ENCODE data around the gene CHRNA7.
"Not testable (repeated sequence)": the region's sequence is repeated elsewhere in the genome, so short reads cannot be mapped to it uniquely, and the experiment has no call there.

Gene CHRNA7

DNA sequence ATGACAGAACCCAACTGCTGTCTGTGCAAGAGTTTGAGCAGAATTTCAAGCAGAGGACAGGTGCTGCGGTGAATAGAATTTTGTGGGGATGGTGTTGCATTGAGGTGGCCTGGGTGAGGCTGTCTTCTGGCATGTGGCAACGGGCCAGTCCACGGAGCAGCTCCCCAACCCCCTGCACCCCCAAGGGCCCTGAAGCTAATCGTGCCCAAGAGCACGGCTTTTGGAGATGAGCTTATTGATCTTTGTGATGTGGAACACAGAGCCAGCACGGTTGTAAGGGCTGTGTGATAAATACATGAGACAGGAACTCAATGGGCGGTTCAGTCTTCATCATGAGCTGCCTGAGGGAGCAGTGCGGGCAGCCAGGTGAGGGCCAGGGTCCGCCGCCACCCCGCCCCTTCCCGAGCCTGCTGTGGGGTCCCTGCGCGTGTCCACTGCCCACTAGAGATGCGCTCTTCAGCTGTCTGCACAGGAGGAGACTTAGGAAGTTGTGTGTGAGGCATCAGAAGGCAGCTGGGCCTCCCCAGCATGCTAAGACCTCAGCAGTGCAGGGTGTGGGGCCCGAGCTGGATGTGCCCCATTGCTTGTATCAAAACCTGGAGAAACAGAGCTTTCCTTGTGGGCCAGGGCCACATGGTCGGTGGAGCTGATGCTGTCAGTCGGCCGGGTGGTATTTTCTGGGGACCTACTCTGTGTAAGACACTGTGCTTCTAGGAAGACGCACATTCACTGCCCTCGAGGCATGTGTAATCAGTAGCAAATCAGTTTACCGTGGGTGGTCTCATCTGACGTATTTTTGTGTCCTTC is 90.5 kb downstream of the CHRNA7 start:
- DNase-seq, result no peak

DNA sequence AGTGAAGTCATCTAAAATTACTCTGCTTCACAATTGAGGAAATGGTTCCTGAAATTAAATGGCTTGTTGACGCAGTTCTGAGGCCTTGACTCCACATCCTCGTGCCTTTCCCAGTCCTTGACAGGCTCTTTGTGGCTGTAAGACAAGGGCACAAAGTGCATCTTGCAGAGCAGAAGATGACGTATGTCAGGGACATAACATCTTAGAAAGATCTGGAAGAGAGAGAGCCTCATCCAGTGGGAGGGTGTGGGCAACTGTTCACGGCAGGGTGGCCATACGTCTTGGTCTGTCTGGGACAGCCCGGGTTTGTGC is 91.0 kb downstream of the CHRNA7 start:
- DNase-seq, result no peak

DNA sequence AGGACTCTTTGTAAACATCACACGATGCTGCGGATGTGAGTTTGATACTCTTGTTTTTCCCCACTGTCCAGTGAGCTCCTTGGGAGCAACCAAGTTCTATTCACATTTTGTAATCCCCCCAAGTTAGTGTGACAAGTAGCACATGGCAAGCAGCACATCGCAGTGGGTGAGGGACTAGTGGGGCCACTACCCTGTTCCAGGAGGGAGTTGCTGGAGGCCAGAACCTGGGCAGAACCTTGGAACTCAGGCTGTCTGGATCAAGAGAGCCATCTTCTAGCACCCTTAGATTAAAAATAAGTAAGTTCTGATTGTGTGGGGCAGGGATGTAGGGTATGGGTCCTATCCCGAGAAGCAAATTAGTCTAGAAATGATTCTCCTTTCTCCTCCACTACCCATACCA is 91.7 kb downstream of the CHRNA7 start:
- no peak for DNase-seq

DNA sequence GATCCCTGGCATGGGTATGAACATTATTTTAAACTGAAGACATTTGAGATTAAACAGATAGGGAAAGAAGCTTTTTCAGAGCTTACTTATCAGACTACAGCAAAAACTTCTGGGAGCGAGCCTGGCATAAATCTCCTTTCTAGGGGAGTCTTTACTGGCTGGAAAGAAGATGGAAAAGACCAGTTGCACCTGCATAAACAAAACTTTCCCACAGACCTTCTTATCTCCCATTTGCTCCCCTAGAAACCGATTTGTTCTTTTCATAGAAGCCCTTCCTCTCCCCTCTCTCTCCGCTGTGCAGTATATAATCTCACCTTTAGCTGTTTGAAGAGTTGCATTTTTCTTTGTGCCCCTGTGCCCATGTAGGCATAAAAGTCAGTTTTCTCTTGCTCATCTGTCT is 93.2 kb downstream of the CHRNA7 start:
- DNase-seq, result no peak

DNA sequence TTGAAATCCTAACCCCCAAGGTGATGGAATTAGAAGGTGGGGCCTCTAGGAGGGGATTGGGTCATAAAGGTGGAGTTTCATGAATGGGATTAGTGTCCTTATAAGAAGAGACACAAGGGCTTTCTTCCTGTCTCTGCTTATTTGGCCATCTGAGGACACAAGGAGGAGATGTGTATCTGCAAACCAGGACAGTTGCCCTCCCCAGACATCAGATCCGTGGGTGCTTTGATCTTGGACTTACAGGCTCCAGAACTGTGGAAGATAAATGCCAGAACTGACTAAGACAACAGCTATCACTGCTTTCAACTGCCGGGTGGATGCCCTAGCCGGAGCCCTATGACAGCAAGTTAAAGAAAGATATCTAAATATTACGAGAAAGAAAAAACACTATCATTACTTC is 94.4 kb downstream of the CHRNA7 start:
- no peak for DNase-seq

DNA sequence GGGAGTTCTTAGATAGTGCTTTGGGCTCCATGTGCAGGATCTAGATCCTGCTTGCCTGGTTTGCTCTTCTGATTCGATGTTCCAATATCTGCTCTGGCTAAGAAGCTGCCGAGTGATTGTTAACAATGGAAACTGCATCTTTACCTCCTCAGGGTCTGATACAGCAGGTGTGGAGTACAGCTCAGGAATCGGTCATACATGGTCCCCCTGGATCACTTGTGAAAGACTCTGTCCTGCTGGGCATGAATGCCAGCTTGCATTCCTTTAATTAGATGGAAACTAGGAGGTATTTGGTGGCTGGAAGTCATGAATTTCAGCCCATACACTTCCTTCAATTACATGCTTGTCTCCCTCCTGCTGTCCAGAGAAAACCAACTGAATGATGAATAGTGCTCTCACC is 95.3 kb downstream of the CHRNA7 start:
- DNase-seq, result no peak

DNA sequence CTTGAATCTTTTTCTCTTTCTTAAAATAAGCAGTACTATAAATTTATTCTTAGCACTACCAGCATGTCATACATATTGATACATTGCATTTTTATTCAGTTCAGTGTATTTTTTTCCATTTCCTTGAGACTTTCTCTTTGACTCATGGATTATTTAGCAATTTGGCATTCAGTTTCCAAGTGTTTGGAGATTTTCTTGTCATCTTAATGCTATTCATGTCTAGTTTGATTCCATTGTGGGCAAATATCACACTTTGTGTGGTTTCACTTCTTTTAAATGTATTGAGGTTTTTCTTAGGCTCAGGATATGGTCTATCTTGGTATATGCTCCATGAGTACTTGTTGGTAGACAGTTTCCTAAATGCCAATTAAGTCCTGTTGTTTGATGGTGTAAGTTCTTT is 99.5 kb downstream of the CHRNA7 start:
- DNase-seq, result no peak

DNA sequence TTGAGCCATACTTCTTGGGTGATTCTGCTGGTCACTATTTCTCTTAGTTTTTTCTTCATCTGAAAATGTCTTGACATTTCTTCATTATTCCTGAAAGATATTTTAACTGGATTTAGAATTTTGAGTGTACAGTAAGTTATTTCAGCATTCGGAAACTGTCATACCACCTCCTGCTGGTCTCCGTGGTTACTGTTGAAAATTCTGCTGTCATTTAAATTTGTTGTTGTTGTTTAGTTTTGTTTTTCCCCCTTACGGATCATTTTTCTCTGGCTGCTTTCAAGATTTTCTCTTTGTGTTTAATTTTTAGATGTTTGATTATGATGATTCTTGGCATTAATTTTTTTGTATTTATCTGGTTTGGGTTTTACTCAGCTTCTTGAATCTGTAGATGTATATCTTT is 100.5 kb downstream of the CHRNA7 start:
- no peak for DNase-seq

DNA sequence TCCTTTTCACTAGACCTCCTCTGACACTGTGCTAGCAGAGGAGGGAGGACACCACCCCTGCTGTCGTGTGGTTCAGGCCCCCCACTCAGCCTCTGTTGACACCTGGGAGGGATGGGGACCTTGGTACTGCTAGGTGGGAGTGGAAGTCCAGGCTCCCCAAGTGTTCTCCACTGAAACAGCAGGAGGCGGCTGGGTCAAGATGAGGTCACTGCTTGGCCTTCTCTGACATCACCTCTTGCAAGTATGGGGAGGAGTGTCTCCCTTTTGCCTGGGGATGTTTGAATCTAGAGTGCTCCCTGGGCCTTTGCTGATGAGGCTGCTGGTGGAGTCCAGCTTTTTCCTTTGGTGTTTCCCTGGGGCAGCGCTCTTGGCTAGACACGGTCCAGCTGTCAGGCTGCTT is 101.5 kb downstream of the CHRNA7 start:
- no peak for DNase-seq

DNA sequence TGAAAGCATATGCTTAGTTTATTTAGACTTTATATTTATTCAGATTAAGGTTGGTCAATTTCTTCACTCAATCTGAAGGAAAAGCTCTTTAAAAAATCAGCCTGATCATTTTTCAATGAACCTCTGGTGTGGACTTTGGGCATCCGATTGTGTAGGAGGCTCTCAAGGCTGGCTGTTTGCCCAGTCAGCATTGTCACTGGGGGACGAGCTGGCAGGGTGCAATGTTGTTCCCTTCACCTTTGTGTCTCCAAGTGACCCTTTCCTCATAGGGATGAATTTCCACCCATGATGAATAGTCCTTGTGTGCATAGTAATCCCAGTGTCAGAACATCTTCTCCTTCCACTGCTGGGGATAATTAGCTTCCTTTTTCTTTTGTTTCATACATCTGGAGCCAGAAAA is 102.5 kb downstream of the CHRNA7 start:
- no peak for DNase-seq

DNA sequence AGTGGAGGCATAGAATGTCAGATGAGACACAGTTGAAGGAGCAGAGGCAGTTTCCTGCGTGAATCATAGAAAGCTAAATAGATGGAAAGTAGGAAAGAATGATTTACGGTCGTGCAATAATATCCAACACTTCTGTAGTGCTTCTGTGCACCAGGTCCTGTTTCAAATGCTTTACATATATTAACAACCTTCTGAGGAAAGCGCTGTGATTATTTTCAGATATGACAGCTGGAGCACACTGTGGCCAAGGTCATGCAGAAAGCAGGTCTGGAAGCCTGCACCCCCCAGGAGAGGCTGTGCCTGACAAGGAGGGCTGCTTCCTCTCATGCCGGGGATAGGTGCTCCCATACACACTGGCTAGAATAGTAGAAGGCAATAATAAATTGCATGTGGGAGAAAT is 104.5 kb downstream of the CHRNA7 start:
- DNase-seq, result no peak

DNA sequence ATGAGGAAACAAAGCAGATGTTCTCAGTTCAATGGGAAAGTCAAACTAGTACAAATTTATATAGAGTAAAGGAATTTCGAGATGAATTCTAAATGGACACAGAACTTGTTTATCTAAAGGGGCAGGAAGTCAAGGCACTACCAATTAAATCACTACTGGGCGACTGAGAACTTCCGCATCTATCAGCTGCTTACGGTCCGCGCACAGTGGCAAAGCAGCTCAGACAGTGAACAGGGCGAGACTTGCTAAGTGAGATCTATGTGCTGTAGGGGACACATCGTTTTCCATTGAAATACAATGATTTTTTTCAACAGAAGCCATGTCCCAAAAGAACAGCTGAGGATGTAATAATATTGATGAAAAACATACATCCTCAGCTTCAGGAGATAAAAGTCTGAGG is 105.0 kb downstream of the CHRNA7 start:
- no peak for DNase-seq

DNA sequence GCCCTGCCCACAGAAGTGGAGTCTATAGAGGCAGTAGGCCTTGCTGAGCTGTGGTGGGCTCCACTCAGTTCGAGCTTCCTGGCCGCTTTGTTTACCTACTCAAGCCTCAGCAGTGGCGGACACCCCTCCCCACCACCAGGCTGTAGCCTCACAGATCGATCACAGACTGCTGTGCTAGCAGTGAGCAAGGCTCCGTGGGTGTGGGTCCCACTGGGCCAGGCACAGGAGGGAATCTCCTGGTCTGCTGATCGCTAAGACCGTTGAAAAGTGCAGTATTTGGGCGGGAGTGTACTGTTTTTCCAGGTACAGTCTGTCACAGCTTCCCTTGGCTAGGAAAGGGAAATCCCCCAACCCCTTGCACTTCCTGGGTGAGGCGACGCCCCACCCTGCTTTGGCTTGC is 115.2 kb downstream of the CHRNA7 start:
- not testable (repeated sequence) for DNase-seq

DNA sequence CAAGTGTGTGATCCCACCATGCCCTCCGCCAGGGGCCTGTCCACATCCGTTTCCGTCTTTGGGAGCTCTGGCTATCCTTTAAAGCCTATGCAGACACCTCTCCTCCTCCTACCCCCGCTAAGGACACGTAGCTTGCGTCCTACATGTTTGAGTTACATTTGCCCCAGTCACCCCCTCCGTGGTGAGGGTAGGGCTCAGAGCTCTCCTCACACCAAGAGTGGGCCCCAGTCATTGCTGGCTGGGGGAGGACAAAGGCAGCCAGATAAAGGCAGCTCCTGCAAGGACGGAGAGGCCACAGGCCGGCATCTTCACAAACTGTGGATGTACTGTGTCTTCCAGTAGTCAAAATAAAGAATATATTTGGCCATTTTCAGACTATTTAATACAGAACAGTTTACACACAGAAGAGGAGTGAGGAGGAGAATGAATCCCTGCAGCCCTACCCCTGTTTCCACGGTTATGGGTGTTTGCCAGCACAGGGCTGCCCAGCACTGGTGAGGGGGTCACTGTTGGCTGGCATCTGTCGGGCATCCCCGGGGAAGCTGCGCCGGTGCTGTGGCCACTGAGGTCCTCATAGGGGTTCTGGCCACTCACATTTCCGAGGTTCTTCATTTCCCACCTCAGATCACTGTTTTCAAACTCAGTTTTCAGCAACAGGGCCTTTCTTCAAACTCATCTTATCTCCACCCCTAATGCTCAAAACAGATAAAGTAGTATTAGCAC is 118.7 kb downstream of the CHRNA7 start:
- no peak for DNase-seq

DNA sequence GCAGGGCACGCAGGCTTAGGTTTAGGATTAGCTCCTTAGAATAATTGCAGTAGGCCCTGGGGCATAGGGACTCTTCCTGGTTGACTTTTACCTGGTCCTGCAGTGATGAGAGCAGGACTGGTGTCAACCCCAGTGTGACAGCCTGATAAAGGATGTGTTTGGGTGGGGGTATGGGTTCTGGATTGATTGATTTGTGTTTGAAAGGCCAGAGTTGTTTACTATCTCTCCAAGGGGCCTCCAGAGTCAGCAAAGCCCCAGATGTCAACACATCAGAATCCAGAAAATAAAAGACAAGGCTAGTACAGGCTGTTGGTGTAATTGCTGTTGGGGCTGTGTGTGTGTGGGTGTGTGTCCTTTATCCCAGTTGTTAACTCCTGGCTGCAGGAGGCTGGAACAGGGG is 122.3 kb downstream of the CHRNA7 start:
- no peak for DNase-seq

DNA sequence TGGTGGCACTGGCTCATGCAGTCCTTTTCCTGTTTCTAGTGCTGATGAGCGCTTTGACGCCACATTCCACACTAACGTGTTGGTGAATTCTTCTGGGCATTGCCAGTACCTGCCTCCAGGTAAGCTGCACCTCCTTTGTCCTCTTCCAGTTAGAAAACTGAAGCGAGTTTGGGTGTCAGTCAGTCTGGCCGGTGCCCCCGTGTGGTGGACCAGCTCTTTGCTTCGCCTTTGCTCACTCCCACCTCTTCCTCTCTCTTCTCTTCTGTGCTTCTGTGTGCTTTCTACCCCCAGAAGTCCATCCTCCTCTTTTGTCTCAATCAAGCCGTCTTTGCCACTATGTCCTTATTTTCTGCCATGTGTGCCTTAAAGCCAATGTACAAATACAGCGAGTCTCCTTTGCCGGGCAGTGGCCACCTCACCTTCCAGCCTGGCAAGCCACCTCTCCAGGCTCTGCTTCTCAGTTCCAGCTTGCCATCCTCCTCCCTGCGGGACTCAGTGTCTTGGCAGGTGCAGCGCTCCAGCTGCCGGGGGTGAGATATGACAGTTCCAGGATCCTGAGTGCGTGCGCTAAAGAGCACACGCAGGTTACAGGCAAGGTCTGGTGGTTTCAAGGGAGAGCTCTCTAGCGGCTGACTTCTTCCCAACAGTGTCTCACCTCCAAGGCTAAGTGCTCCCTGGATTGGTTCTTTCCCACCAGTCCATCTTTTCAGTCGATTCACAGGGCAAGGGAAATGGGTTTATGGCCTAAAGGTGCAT is 123.7 kb downstream of the CHRNA7 start:
- DNase-seq, result not testable (repeated sequence)

DNA sequence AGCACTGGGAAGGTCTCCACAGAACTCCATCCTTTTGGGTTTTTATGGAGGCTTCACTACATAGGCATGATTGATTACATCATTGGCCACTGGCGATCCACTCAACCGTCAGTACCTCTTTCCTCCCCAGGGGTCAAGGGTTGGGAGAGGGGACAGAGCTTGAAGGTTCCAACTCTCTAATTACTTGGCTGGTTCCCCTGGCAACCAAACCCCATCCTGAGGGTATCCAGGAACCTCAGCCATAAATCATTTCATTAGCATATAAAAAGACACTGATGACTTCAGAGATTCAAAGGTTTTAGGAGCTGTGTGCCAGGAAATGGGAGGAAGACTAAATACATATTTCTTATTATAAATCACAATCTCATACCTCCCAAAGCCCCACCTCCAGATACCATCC is 131.8 kb downstream of the CHRNA7 start:
- not testable (repeated sequence) for DNase-seq

DNA sequence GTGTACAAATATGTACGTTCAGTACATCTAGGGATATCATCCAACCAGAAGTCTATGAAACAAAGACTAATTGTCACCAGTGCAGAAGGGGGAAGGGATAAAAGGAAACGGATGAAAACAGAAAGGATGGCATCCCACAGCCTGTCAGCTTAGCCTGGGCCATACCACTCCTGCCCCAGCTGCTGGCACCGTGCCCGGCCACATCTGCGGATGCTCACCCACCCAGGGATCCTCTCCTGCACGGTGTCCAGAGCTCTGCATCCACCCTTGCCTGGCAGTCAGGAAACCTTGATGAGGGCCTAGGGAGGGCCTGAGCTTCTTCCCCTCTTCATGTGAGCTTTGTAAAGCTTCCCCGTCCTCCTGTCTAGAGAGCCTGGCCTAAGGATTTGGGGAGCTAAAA is 133.8 kb downstream of the CHRNA7 start:
- not testable (repeated sequence) for DNase-seq

DNA sequence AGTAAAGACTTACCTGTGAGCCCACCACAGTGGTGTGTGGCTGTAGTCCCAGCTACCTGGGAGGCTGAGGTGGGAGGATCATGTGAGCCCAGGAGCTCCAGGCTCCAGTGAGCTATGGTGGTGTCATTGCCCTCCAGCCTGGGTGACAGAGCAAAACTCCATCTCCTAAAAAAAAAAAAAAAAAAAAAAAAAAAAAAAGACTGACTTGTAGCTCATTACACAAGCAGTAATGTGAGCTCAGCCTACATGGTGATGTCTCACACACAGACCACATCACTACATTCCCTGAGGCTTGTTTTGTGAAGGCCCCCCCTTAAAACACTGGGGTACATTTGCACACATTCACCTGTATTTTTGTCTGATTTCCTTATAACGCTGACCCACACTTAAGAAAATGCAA is 134.4 kb downstream of the CHRNA7 start:
- not testable (repeated sequence) for DNase-seq

DNA sequence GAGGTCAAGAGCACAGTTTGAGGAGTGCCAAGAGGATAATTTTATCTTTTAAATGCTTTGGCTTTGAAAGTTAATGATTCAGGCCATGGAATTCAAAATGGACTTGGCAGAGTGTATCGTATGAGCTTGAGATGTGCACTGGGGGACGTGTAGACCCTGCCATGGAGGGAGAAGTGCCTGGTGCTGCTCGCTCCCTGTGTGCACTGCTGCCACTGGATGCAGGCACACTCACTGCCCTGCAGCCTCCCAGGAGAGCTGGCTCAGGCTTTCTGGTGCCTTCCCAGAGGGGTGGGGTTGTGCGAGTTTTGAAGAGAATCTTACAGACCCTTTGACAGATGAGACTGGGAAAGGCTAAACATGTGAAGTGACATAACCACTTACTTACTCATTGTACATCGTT is 135.5 kb downstream of the CHRNA7 start:
- not testable (repeated sequence) for DNase-seq

DNA sequence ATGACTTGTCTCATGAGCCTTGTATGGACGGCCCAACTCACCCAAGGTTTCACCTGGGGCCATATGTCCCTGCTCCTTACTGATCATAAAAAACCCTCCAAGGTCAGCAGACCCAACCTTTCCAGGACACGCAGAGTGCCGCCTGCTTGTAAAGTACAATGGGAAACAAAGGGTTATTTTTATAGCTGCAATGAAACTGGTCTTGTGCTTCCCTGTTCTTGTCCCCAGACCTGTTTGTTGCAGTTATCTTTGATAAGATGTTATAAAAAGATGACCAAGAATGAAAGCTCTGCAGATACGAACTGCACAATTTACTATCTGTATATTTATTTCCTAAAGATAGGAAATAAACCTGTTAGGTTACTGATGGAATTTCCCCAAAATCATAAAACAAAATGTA is 136.0 kb downstream of the CHRNA7 start:
- not testable (repeated sequence) for DNase-seq

DNA sequence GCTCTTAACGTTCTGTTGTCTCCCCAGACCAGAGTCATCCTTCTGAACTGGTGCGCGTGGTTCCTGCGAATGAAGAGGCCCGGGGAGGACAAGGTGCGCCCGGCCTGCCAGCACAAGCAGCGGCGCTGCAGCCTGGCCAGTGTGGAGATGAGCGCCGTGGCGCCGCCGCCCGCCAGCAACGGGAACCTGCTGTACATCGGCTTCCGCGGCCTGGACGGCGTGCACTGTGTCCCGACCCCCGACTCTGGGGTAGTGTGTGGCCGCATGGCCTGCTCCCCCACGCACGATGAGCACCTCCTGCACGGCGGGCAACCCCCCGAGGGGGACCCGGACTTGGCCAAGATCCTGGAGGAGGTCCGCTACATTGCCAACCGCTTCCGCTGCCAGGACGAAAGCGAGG is 137.6 kb downstream of the CHRNA7 start:
- not testable (repeated sequence) for DNase-seq

DNA sequence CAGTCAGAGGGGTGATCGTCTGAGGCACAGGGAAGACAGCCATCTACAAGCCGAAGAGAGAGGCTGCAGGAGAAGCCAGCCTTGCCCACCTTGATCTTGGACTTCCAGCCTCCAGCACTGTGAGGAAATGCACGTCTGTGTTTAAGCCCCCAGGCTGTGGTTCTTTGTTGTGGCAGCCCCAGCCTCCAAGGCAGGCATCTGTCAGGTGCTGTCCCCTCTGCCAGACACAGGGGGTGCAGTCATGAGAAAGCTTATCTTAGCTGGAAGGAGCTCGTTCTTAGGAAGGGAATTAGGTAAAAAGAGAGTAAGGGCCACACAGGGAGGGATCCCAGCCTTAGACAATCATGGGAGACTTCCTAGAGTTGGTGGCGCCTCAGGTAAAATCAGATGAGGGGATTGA is 150.3 kb downstream of the CHRNA7 start:
- DNase-seq, result not testable (repeated sequence)

DNA sequence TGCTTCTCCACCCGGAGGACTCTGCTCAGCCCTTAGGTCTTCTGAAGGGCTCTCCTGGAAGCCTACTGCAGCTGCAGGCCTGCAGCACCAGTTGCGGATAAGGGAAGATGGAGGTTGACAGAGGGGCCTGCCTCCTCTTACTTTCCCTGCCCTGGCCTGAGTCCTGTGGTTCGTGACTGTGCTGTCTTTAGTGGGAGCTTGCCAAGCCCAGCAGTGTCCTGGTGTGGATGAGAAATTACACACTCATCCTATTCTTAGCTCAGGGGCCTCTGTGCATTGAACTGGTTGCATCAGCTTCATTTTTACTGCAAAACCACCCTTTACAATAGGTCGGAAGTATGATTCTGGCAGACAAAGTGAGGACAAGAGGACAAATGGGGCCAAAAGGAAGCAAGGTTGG is 163.5 kb downstream of the CHRNA7 start:
- not testable (repeated sequence) for DNase-seq

Data from fibroblast of skin of abdomen (primary cell).